DMS 273 (cell line): Measurements from ENCODE around the gene CDK15.
"Not testable (repeated sequence)": the region's sequence is repeated elsewhere in the genome, so short reads cannot be mapped to it uniquely, and the experiment has no call there.

Experiments
- DNase-seq: peaks from one replicate; lab custom pipeline; 2025; ENCODE audit not compliant: unreplicated experiment; lab: John Stamatoyannopoulos, UW

CDK15 gene

GRCh38 chr2:201789395-201789794, 16.9 kb upstream of the CDK15 start:
- DNase-seq = no peak

- DNase-seq = no peak
These were observed 16.0 kb upstream of the CDK15 start for GRCh38 chr2:201790291-201790690.

GRCh38 chr2:201790989-201791388, 15.3 kb upstream of the CDK15 start:
- DNase-seq = no peak

GRCh38 chr2:201793631-201794030, 12.7 kb upstream of the CDK15 start:
- no peak for DNase-seq

GRCh38 chr2:201794294-201794693, 12.0 kb upstream of the CDK15 start:
- DNase-seq = no peak

- DNase-seq = peak; percentile 74
These were observed 10.5 kb upstream of the CDK15 start for GRCh38 chr2:201795607-201796477.

- DNase-seq = no peak
These were observed 9.9 kb upstream of the CDK15 start for GRCh38 chr2:201796478-201796865.

- no peak for DNase-seq
These were observed 9.0 kb upstream of the CDK15 start for GRCh38 chr2:201797175-201797840.

- no peak for DNase-seq
These were observed 8.0 kb upstream of the CDK15 start for GRCh38 chr2:201798252-201798913.

GRCh38 chr2:201798914-201799285, 7.4 kb upstream of the CDK15 start:
- DNase-seq = peak; percentile 56

- DNase-seq = peak; percentile 75
These were observed 1.2 kb downstream of the CDK15 start for GRCh38 chr2:201807452-201807999.

- peak; percentile 48 for DNase-seq
These were observed 1.7 kb downstream of the CDK15 start for GRCh38 chr2:201808027-201808426.

GRCh38 chr2:201809633-201810032, 3.3 kb downstream of the CDK15 start:
- DNase-seq = no peak

GRCh38 chr2:201810604-201811003, 4.3 kb downstream of the CDK15 start:
- DNase-seq = not testable (repeated sequence)

GRCh38 chr2:201813996-201814760, 7.8 kb downstream of the CDK15 start:
- peak; percentile 83 for DNase-seq

- DNase-seq = peak; percentile 14
These were observed 10.6 kb downstream of the CDK15 start for GRCh38 chr2:201816657-201817575.

- DNase-seq = peak; percentile 11
These were observed 14.2 kb downstream of the CDK15 start for GRCh38 chr2:201820383-201821007.

- DNase-seq = peak; percentile 42
These were observed 14.7 kb downstream of the CDK15 start for GRCh38 chr2:201821080-201821479.

- DNase-seq = no peak
These were observed 17.9 kb downstream of the CDK15 start for GRCh38 chr2:201824212-201824611.
